ENCODE results near the gene ANXA5.

DNA sequence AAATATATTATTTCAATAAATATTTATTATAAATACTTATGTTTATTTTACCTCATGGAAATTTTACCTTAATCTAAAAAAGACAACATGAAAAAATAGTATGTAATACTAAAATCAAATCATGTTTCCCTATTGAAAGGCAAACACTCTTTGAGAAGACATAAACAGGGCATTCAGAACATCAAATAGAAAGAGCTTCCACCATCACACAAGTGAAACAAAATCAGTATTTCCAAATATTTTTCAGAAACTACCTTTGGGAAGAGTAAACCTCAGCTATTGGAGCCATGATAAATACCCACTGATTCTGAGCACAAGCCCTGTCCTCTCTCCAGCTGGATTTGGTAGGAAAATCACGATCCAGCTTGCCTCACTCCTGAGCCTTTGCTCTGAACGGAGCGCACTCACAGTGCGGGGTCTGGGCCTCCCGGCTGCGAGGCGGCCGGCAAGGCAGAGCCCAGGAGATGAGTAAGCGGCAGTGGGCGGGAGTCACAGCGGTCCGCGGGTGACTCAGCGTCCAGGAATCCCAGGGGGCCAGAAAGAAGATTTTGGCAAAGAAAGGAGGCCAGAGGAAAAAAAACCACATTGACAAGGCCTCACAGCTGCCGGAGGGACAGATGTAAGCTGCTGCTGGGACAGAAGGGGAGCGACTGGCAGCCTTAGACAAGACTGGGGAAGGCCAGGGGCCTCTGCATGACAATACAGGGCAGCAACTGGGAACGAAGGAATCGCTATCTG, 14.7 kb upstream of the ANXA5 start:
- TF ChIP-seq, protein P1, sequence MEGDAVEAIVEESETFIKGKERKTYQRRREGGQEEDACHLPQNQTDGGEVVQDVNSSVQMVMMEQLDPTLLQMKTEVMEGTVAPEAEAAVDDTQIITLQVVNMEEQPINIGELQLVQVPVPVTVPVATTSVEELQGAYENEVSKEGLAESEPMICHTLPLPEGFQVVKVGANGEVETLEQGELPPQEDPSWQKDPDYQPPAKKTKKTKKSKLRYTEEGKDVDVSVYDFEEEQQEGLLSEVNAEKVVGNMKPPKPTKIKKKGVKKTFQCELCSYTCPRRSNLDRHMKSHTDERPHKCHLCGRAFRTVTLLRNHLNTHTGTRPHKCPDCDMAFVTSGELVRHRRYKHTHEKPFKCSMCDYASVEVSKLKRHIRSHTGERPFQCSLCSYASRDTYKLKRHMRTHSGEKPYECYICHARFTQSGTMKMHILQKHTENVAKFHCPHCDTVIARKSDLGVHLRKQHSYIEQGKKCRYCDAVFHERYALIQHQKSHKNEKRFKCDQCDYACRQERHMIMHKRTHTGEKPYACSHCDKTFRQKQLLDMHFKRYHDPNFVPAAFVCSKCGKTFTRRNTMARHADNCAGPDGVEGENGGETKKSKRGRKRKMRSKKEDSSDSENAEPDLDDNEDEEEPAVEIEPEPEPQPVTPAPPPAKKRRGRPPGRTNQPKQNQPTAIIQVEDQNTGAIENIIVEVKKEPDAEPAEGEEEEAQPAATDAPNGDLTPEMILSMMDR (IDR thresholded peaks at IDR 0.05; ENCODE audit: borderline replicate concordance, extremely low read depth, low read length, poor library complexity, severe bottlenecking) = no peak
- TF ChIP-seq EZH2 (IDR thresholded peaks at IDR 0.05; ENCODE audit: borderline replicate concordance, low read depth, low read length, severe bottlenecking) = no peak
